ENCODE measurements around the gene LEMD3. TPM values are rescaled to one million over a fixed set of nuclear protein-coding genes. Genes with fewer than 3 reads are reported as not detected.
A peak's percentile ranks its signal among the peaks of the same experiment; 100 is the strongest.

Gene LEMD3
- total and polyA plus RNA-seq, 2 experiments from 2014 or later = 8.6 to 17.9 TPM

DNA sequence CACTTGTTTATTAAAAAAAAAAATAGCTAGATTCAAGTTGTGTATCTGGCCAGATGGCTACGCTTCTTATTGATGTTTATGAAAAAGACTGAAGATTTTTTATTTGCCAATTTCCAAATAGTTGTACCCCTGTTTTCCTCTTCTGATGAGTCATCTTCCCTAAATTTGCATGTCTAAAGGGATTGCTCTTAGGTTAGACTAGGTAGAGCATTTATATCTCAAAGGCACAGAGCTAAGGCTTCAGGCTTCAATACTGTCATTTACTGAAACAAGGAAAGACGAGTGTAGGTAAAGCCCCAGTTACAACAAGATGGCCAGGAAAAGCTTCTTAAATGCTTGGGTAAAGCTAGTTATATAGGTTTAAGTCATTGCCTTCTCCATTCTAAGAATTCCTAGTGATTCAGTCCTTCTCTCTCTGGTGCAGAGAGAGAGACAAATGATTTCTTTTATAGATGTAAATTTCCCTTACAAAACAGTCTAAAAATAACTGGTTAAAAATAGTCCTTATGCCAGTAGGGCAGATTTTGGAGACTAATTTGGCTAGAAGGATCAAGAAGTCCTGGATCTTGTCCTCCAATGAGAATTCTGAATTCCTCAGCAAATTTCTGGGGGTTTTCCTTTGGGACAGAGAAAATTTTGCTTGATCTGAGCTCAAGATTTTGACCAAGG lies 26.1 kb downstream of the LEMD3 start:
- no peaks in the 10 kb centered on the region for H3K9me3 ChIP-seq (ENCODE audit: low read depth)
- H3K27me3 ChIP-seq (replicated peaks; ENCODE audit: insufficient read depth) = no peaks in the 10 kb centered on the region
- no peak overlapping the region for H3K4me3 ChIP-seq
- peaks cover 5% of the 10 kb centered on the region for H3F3A ChIP-seq (ENCODE audit: insufficient read depth)
- no peaks in the 10 kb centered on the region for H3K9me2 ChIP-seq (ENCODE audit: insufficient read depth)
- peaks cover 7% of the 10 kb centered on the region; the same call in 1 of the 2 replicates for H4K20me1 ChIP-seq (ENCODE audit: insufficient read depth)
- no peak overlapping the region for H2AFZ ChIP-seq
- H3K4me2 ChIP-seq (ENCODE audit: unreplicated experiment) = no peak overlapping the region
- no peak for TF ChIP-seq EZH2phosphoT487 (IDR thresholded peaks at IDR 0.05; ENCODE audit: insufficient read depth, low read depth)
- no peak for TF ChIP-seq EZH2 (IDR thresholded peaks at IDR 0.05; ENCODE audit: insufficient read depth, poor library complexity, severe bottlenecking)
- H3K36me3 ChIP-seq (ENCODE audit: low read depth) = no peaks in the 10 kb centered on the region
- H3K9ac ChIP-seq = no peak overlapping the region
- H3K27ac ChIP-seq = no peak overlapping the region
- WGBS, 2 experiments (ENCODE audit: low coverage in 1 of 2, low lambda C conversion rate in 2 of 2, missing lambda C conversion rate in 2 of 2) = 97 to 99% methylated on average over 2 of the region's 2 CpGs
- H3K79me2 ChIP-seq (ENCODE audit: insufficient read depth) = peaks cover 96% of the 10 kb centered on the region
- DNase-seq = no peak
- in situ Hi-C loops (cut with MboI) = no loop called here
- H3K4me1 ChIP-seq (ENCODE audit: insufficient read depth) = peaks cover 10% of the 10 kb centered on the region; the same call in 1 of the 2 replicates

DNA sequence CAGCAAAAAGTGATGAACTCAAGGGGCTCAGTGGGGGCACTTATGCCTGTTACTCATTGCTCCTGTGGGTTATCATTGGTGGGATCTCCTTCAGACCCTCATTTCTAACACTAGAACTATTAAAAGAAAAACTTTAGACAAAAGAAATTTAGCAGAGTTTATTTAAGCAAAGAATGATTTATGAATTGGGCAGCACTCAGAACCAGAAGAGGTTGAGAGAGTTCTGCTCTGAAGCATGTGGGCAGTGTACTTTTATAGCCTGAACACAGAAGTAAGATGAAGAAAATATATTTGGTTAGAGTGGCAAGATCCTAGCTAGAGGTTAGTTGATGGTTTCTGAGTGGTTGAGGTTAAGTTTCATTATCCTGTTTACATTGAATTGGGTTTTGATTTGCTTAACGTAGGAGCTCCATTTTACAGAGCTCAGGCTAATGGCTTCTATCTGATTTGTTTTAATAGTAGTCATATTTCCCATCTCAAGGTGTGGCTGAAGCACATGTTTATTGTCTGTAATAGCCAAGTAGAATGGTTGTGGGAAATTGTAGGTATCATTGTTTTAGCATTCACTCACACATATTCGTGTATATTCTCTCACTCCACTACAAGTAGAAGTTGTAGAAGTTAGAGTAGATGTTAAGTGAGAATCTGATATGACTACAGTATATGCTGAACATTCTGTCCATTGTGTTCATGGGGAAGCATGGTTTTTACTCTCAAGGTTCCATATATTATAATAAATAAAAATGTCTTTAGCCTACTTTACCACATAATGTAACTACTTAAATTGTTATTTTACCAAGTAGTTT lies 27.6 kb downstream of the LEMD3 start:
- no peaks in the 10 kb centered on the region for H3K36me3 ChIP-seq (ENCODE audit: low read depth)
- TF ChIP-seq EZH2phosphoT487 (IDR thresholded peaks at IDR 0.05; ENCODE audit: insufficient read depth, low read depth) (no peak), EZH2 (IDR thresholded peaks at IDR 0.05; ENCODE audit: insufficient read depth, poor library complexity, severe bottlenecking) (no peak)
- WGBS, 2 experiments (ENCODE audit: low coverage in 1 of 2, low lambda C conversion rate in 2 of 2, missing lambda C conversion rate in 2 of 2) = 98 to 99% methylated on average over 2 of the region's 2 CpGs
- no peak overlapping the region for H2AFZ ChIP-seq
- H3K4me2 ChIP-seq (ENCODE audit: unreplicated experiment) = no peak overlapping the region
- no peaks in the 10 kb centered on the region for H3K9me2 ChIP-seq (ENCODE audit: insufficient read depth)
- no peaks in the 10 kb centered on the region for H3K27me3 ChIP-seq (replicated peaks; ENCODE audit: insufficient read depth)
- no peak overlapping the region for H3K9ac ChIP-seq
- H3K27ac ChIP-seq = no peak overlapping the region
- H3K79me2 ChIP-seq (ENCODE audit: insufficient read depth) = peaks cover 96% of the 10 kb centered on the region
- peaks cover 10% of the 10 kb centered on the region for H3F3A ChIP-seq (ENCODE audit: insufficient read depth)
- no peak overlapping the region for H3K4me3 ChIP-seq
- H4K20me1 ChIP-seq (ENCODE audit: insufficient read depth) = peaks cover 14% of the 10 kb centered on the region; the same call in 1 of the 2 replicates
- peaks cover 10% of the 10 kb centered on the region; the same call in 1 of the 2 replicates for H3K4me1 ChIP-seq (ENCODE audit: insufficient read depth)
- no peak for DNase-seq
- in situ Hi-C loops (cut with MboI) = no loop called here
- no peaks in the 10 kb centered on the region for H3K9me3 ChIP-seq (ENCODE audit: low read depth)

DNA sequence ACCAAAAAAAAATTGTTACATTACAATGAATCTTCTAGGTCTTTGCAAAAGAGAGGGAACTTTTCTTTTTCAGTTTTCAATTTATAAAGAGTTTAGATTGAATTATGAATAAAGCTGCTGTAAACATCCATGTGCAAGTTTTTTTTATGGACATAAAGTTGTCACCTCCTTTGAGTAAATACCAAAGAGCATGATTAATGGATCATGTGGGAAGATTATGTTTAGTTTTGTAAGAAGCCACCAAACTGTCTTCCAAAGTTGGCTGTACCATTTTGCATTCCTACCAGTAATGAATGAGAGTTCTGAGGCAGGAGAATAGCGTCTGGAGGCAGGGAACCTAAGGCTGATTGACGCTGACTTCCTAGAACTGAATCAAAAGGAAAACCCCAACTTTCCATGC lies 30.2 kb downstream of the LEMD3 start:
- DNase-seq = no peak
- peaks cover 11% of the 10 kb centered on the region for H4K20me1 ChIP-seq (ENCODE audit: insufficient read depth)

GRCh38 chr12:65200007-65200665 lies 30.8 kb downstream of the LEMD3 start:
- Histone ChIP-seq H3K4me3 (no peak overlapping the region), H2AFZ (no peak overlapping the region), H3K9me3 (ENCODE audit: low read depth) (no peaks in the 10 kb centered on the region), H3K79me2 (ENCODE audit: insufficient read depth) (peaks cover 99% of the 10 kb centered on the region), H3K9ac (no peak overlapping the region), H3K27me3 (replicated peaks; ENCODE audit: insufficient read depth) (no peaks in the 10 kb centered on the region), H3K27ac (no peak overlapping the region), H3K36me3 (ENCODE audit: low read depth) (no peaks in the 10 kb centered on the region), H4K20me1 (ENCODE audit: insufficient read depth) (peaks cover 11% of the 10 kb centered on the region), H3K4me1 (ENCODE audit: insufficient read depth) (peaks cover 10% of the 10 kb centered on the region; the same call in 1 of the 2 replicates), H3K4me2 (ENCODE audit: unreplicated experiment) (no peak overlapping the region), H3K9me2 (ENCODE audit: insufficient read depth) (0 out of 2 replicates have a peak, but pooled peaks cover 3% of the 10 kb centered on the region), H3F3A (ENCODE audit: insufficient read depth) (peaks cover 10% of the 10 kb centered on the region)
- WGBS, 2 experiments (ENCODE audit: low coverage in 1 of 2, low lambda C conversion rate in 2 of 2, missing lambda C conversion rate in 2 of 2) = 91% methylated on average over 6 of the region's 6 CpGs
- in situ Hi-C loops (cut with MboI) = no loop called here
- DNase-seq = peak; percentile 4
- TF ChIP-seq EZH2phosphoT487 (IDR thresholded peaks at IDR 0.05; ENCODE audit: insufficient read depth, low read depth) (no peak), EZH2 (IDR thresholded peaks at IDR 0.05; ENCODE audit: insufficient read depth, poor library complexity, severe bottlenecking) (no peak)

More for the DNA sequence above, 30.2 kb downstream of the LEMD3 start:
- WGBS, 2 experiments (ENCODE audit: low coverage in 1 of 2, low lambda C conversion rate in 2 of 2, missing lambda C conversion rate in 2 of 2) = 85 to 97% methylated on average over 2 of the region's 2 CpGs
- peaks cover 98% of the 10 kb centered on the region for H3K79me2 ChIP-seq (ENCODE audit: insufficient read depth)
- no peaks in the 10 kb centered on the region for H3K27me3 ChIP-seq (replicated peaks; ENCODE audit: insufficient read depth)
- H3K4me1 ChIP-seq (ENCODE audit: insufficient read depth) = peaks cover 10% of the 10 kb centered on the region; the same call in 1 of the 2 replicates
- H3K9me3 ChIP-seq (ENCODE audit: low read depth) = no peaks in the 10 kb centered on the region
- no peak overlapping the region for H3K4me3 ChIP-seq
- no peak overlapping the region for H3K4me2 ChIP-seq (ENCODE audit: unreplicated experiment)
- no peak overlapping the region for H2AFZ ChIP-seq
- H3F3A ChIP-seq (ENCODE audit: insufficient read depth) = peaks cover 10% of the 10 kb centered on the region
- TF ChIP-seq EZH2phosphoT487 (IDR thresholded peaks at IDR 0.05; ENCODE audit: insufficient read depth, low read depth) = no peak
- no peak for TF ChIP-seq EZH2 (IDR thresholded peaks at IDR 0.05; ENCODE audit: insufficient read depth, poor library complexity, severe bottlenecking)
- no peak overlapping the region for H3K9ac ChIP-seq
- 0 out of 2 replicates have a peak, but pooled peaks cover 3% of the 10 kb centered on the region for H3K9me2 ChIP-seq (ENCODE audit: insufficient read depth)
- H3K27ac ChIP-seq = no peak overlapping the region
- in situ Hi-C loops (cut with MboI) = no loop called here
- H3K36me3 ChIP-seq (ENCODE audit: low read depth) = no peaks in the 10 kb centered on the region
